ENCODE measurements around the gene DUSP5.

DUSP5 gene

DNA sequence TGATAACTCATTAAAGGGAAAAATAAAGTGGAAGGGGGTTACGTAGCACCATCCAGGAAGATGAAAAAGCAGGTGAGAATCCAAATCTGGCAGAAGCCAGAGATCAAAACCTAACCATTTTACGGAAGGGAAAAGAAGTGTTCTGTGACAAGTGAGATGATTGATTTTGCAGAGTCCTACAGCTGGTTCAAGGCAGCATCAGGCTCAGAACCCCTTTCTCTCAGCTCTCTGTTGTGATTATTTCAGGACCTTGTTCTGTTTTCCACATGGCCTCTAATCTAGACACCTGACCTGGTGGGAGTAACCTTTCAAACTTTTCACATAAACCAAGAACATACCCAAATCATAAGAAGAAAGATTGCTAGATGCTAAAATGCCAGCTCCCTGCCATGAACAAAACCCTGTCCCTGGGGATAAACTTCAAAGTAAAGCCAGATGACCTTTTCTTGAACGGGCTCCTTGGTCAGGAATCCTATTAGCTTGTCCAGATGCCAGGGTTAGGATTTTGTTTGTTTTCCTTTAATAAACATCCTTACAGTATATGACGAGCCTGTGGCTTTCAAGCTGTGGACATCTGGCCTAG is 5.9 kb downstream of the DUSP5 start (continued):
- TF ChIP-seq HIC1 (tag by site-specific recombination; IDR thresholded peaks at IDR 0.05) (no peak), ZNF274 (IDR thresholded peaks at IDR 0.05; ENCODE audit: low read length) (no peak), ZNF274 (tag by site-specific recombination; IDR thresholded peaks at IDR 0.05; ENCODE audit: borderline replicate concordance) (no peak), ZBTB48 (tag by site-specific recombination; IDR thresholded peaks at IDR 0.05) (no peak), ZNF114 (tag by site-specific recombination; IDR thresholded peaks at IDR 0.05) (no peak)

DNA sequence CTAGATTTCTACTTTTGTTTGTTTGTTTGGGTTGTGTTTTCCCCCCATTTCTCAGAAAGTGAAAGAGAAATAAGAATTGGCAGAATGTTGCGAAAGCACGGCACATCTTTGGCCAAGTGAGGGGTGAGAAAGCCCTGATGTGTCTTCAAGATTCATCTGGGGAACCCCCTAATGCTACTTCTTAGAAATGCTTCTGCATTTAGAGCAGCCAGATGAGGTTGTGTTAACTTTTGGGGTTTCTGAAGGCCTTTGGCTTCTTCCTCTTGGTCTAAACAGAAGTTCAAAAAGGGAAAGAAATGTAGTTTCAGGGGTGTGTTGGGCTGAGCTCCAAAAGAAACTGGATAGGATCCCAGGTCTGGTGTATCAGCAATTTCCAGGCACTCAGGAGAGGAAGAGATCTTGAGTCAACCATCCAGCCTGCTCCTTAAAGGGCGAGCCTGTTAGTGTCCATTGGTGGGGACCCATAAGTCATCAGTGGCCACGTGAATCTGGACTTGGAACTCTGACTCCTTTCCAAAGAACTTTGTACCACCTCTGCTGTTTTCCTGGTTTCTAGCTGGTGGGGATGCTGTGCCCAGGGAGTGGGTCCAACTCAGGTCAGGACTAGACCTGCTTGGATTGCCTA is 6.5 kb downstream of the DUSP5 start:
- Histone ChIP-seq H3K27ac (ENCODE audit: extremely low read depth, low read depth, low read length) (no peak overlapping the region), H3K4me1 (ENCODE audit: control insufficient read depth, insufficient read depth, low read length) (peaks cover 22% of the 10 kb centered on the region), H3K4me3 (ENCODE audit: low read depth, low read length) (no peak overlapping the region), H3K9me3 (ENCODE audit: control insufficient read depth, insufficient read depth, low read depth, low read length) (no peaks in the 10 kb centered on the region), H3K36me3 (ENCODE audit: control insufficient read depth in 2 of 2, insufficient read depth in 1 of 2, low read length in 2 of 2) (peaks cover 0 to 70% of the 10 kb centered on the region in 2 experiments; a peak in 1 of 3 replicates)
- TF ChIP-seq ZNF449 (tag by site-specific recombination; IDR thresholded peaks at IDR 0.05) (0 out of 2 replicates have a peak, but pooled peaks have one; percentile 12), ZNF23 (tag by site-specific recombination; IDR thresholded peaks at IDR 0.05; ENCODE audit: borderline replicate concordance) (no peak), PRDM1 (tag by site-specific recombination; IDR thresholded peaks at IDR 0.05) (0 out of 2 replicates have a peak, but pooled peaks have one; percentile 18), WT1 (tag by site-specific recombination; IDR thresholded peaks at IDR 0.05) (no peak)
- TF ChIP-seq, protein P1, sequence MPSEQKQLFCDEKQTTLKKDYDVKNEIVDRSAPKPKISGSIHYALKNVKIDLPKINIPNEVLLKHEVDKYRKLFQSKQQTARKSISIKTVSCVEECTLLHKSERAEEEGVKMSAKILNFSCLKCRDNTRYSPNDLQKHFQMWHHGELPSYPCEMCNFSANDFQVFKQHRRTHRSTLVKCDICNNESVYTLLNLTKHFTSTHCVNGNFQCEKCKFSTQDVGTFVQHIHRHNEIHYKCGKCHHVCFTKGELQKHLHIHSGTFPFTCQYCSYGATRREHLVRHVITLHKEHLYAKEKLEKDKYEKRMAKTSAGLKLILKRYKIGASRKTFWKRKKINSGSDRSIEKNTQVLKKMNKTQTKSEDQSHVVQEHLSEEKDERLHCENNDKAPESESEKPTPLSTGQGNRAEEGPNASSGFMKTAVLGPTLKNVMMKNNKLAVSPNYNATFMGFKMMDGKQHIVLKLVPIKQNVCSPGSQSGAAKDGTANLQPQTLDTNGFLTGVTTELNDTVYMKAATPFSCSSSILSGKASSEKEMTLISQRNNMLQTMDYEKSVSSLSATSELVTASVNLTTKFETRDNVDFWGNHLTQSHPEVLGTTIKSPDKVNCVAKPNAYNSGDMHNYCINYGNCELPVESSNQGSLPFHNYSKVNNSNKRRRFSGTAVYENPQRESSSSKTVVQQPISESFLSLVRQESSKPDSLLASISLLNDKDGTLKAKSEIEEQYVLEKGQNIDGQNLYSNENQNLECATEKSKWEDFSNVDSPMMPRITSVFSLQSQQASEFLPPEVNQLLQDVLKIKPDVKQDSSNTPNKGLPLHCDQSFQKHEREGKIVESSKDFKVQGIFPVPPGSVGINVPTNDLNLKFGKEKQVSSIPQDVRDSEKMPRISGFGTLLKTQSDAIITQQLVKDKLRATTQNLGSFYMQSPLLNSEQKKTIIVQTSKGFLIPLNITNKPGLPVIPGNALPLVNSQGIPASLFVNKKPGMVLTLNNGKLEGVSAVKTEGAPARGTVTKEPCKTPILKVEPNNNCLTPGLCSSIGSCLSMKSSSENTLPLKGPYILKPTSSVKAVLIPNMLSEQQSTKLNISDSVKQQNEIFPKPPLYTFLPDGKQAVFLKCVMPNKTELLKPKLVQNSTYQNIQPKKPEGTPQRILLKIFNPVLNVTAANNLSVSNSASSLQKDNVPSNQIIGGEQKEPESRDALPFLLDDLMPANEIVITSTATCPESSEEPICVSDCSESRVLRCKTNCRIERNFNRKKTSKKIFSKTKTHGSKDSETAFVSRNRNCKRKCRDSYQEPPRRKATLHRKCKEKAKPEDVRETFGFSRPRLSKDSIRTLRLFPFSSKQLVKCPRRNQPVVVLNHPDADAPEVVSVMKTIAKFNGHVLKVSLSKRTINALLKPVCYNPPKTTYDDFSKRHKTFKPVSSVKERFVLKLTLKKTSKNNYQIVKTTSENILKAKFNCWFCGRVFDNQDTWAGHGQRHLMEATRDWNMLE (tag by site-specific recombination; conservative IDR thresholded peaks at IDR 0.05; ENCODE audit: low read depth) = no peak
- TF ChIP-seq, protein P2, sequence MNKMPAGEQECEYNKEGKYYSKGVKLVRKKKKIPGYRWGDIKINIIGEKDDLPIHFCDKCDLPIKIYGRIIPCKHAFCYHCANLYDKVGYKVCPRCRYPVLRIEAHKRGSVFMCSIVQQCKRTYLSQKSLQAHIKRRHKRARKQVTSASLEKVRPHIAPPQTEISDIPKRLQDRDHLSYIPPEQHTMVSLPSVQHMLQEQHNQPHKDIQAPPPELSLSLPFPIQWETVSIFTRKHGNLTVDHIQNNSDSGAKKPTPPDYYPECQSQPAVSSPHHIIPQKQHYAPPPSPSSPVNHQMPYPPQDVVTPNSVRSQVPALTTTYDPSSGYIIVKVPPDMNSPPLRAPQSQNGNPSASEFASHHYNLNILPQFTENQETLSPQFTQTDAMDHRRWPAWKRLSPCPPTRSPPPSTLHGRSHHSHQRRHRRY (tag by site-specific recombination; IDR thresholded peaks at IDR 0.05) = no peak
- TF ChIP-seq, protein P3, sequence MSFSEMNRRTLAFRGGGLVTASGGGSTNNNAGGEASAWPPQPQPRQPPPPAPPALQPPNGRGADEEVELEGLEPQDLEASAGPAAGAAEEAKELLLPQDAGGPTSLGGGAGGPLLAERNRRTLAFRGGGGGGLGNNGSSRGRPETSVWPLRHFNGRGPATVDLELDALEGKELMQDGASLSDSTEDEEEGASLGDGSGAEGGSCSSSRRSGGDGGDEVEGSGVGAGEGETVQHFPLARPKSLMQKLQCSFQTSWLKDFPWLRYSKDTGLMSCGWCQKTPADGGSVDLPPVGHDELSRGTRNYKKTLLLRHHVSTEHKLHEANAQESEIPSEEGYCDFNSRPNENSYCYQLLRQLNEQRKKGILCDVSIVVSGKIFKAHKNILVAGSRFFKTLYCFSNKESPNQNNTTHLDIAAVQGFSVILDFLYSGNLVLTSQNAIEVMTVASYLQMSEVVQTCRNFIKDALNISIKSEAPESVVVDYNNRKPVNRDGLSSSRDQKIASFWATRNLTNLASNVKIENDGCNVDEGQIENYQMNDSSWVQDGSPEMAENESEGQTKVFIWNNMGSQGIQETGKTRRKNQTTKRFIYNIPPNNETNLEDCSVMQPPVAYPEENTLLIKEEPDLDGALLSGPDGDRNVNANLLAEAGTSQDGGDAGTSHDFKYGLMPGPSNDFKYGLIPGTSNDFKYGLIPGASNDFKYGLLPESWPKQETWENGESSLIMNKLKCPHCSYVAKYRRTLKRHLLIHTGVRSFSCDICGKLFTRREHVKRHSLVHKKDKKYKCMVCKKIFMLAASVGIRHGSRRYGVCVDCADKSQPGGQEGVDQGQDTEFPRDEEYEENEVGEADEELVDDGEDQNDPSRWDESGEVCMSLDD (tag by site-specific recombination; IDR thresholded peaks at IDR 0.05) = no peak
- ChIA-PET POLR2A (interaction anchor here (1.0 kb wide), 1 partner anchor 9 kb away, joined by 3 read pairs; no protein-coding TSS in a partner anchor), CTCF (interaction anchor here (0.5 to 1.4 kb wide), 2 partner anchors 105 to 198 kb away, joined by 3 read pairs; no protein-coding TSS in a partner anchor)
